Smooth muscle cell of bladder (primary cell): Measurements from ENCODE around the gene PRAME. TPM values are rescaled to one million over a fixed set of nuclear protein-coding genes. Genes with fewer than 3 reads are reported as not detected.

ENCODE experiments used
- total RNA-seq: library from RNA; depleted of rRNA; stranded (reverse); fragments of >200 nt; gene quantifications from 2 replicates; pipeline ENCODE4 v1.2.3, GENCODE V29; 2014

Gene PRAME, protein sequence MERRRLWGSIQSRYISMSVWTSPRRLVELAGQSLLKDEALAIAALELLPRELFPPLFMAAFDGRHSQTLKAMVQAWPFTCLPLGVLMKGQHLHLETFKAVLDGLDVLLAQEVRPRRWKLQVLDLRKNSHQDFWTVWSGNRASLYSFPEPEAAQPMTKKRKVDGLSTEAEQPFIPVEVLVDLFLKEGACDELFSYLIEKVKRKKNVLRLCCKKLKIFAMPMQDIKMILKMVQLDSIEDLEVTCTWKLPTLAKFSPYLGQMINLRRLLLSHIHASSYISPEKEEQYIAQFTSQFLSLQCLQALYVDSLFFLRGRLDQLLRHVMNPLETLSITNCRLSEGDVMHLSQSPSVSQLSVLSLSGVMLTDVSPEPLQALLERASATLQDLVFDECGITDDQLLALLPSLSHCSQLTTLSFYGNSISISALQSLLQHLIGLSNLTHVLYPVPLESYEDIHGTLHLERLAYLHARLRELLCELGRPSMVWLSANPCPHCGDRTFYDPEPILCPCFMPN
- total RNA-seq, result not detected in 2 replicates

DNA sequence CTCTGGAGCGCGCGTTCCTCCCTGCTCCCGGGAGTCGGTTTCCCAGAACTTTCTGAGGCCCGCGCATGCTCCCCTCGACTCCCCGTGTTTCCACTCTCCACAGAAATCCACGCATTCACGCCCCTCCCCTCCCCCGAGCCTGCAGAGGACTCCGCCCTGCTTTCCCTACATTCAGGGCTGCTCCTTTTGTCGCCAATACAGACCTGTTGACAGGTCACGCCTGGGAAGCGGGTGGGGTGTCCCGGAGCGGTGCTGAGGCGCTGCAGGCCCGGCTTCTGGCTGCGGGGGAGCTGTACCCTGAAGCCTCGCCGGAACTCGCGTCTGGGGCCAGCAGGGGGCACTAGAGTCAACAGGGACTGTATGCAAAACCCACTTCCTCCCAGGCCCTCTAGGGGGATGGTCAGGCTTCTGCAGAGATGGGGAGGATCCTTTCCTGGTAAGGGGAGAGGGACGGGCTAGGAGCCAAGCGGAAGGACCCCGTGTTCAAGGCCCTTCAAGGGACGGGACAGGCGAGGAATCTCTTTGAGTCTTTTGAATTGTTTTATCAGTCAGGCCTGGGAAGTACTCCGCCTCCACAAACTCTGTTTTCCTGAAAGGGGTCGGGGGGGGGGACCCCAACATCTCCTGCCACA, at the start of gene PRAME:
Gene PRAME, minus strand, starts transcription at position 294 of the 632 bp plus-strand sequence. CDS start 2,433 bp downstream, outside the sequence.

DNA sequence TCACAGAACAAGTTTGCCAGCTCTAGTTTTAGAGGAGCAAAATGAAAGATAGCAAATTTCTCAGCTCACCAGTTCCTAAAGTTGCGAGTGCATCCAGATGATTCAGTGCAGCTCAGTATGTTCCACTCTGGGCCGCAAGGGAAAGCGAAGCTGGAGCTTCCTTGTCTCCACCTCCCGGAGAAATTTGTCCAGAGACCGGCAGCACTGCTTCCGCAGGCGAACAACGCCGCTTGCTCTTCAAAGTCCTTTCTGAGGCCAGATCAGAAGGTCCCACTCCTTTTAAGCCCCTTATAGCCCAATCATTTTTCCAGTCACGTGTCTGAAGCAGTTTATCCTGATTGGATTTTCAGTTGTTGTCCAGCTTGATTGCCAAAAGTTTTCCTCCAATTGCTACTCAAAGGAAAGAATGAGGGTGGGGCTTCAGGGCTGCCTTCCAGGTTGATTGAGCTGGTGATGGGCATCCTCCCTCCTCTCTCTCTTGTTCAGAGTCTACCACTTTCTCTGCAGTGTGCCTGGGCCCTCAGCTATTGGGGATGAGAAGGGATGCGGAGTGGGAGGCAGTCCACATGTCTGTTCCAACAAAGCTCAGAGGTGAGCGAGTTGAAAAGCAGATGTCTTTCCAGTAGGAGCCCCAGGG, 38.9 kb downstream of the PRAME start, which contains the start of gene ZNF280A:
Gene ZNF280A, minus strand, starts transcription at position 251 of the 637 bp plus-strand sequence. CDS start 4,640 bp downstream, outside the sequence.

DNA sequence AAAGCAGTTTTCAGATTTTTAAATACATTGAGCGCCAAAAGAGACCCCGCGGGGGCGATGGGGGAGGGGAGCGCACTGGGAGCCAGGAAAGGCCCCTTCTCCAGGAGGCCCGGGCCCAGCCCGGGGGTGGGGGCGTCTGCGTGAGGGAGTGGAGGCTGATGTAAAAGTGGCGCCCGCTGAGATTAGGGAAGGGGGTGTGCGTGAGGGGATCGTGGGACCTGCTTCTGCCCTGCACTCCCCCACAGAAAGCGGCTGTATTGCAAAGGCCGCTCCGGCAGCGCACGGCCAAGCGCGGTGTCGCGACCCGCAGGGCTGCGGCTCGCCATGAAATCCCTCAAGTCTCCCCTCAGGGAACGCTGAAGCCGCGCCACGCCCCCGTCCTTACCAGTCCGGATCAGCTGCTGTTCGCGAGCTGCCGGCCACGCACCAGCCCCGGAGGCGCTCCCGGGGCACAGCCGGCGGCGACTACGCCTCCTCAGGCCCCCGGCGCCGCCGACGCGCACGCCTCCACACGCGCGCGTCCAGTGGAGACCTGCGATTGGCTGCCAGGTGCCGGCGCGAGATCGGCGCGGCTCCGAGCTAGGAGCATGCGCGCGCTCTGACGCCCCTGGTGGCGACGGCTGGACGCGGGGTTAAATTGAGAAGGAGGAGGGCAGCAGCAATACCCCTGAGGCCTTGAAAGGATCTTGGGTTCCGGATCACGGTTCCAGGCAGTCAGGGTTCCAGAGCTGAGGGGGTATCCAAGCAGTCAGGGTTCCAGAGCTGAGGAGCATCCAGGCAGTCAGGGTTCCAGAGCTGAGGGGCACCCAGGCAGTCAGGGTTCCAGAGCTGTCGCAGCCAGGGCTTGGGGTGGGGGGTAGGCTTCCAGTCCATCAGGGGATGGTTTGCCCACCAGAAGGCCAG, 50.5 kb downstream of the PRAME start, which contains the start of gene ZNF280B:
Gene ZNF280B, minus strand, starts transcription at position 469 of the 903 bp plus-strand sequence. CDS start 19,344 bp downstream, outside the sequence.

Other genes starting within 250 kb of the PRAME start
- gene ZNF280B, start 50.5 kb downstream of the PRAME start, total RNA-seq, result 0.28 and 0.46 TPM in 2 replicates
- not detected in 2 replicates for gene ZNF280A, start 39.0 kb downstream of the PRAME start, total RNA-seq
- gene GGTLC2, start 85.3 kb upstream of the PRAME start, total RNA-seq, result not detected in 2 replicates